ELR (cell line): ENCODE data around the gene WDR44.
"Not testable (repeated sequence)": the region's sequence is repeated elsewhere in the genome, so short reads cannot be mapped to it uniquely, and the experiment has no call there.

Experiments
- DNase-seq: peaks from one replicate; pipeline ENCODE4 v3.0.0-alpha.2; 2015; ENCODE audit warnings: low read depth

Gene WDR44

DNA sequence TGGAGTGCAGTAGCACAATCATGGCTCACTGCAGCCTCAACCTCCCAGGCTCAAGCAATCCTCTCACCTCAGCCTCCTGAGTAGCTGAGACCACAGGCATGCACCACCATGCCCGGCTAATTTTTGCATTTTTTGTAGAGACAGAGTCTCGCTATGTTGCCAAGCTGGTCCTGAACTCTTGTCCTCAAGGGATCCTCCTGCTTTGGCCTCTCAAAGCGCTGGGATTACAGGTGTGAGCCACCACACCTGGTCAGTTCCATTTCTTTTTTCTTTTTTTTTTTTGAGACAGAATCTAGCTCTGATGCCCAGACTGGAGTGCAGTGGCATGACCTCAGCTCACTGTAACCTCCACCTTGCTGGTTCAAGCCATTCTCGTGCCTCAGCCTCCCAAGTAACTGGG lies 136.5 kb downstream of the WDR44 start:
- DNase-seq: not testable (repeated sequence)

DNA sequence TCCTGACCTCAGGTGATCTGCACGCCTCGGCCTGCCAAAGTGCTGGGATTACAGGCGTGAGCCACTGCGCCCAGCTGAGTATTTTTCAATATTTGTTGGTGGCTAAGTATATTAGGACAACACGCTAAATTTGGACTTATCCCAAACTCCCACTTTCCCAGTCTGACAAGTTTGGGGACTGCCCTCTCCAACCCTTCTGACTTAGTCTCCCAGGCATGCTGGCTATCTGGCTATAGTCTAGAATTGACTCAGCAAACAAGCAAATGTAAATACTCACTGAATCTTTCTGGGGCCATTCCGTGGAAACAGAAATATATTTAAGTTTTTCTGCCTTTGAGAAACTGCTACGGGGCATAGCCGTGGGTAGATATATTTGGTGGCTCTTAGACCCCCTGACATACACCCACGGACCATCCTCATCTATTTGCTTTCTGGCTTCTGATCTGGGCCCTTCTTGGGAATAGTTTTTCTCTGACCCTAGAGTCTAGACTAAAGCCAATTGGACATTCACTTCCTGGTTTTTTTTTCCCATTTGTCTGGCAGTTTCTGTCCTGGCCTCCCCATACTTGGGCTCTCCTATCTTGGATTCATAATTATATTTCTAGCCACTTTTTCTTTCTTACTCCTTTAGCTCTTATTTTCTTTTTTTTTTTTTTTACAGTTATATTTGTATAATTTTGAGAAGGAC lies 138.5 kb downstream of the WDR44 start:
- DNase-seq: peak; percentile 1

DNA sequence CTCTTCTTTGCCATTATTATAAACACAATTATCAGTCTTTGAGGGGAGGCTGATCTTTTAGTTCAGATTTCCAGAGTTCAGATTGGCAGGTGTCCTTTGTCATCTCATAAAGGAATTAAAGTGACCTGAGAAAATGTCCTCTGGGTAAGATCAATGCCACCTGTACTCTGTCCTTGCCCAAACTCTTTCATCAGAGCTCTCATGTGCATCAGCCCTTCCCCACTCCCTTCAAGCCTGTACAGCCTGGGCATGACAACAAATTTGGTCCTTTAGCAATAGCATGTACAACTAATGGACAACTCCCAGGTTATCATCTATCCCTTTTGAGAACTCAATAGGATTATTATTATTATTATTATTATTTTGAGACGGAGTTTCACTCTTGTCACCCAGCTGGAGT lies 140.8 kb downstream of the WDR44 start:
- not testable (repeated sequence) for DNase-seq

DNA sequence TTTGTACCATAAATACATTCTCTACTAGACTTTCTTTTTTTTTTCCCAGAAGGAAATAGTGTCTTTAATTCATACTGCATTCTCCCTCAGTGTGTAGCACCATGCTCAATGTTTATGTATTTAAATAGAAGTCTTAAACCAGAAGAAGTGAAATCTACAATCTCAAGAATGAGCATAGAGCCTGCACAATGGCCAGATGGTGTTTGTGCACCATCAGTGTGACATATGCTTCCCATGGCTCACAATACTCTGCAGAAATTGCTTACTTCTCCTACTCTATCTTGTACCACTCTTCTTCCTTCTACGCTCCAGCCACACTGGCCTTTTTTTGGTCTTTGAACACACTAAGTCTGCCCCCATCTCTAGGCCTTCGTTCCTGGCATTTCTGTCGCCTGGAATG lies 147.1 kb downstream of the WDR44 start:
- no peak for DNase-seq

DNA sequence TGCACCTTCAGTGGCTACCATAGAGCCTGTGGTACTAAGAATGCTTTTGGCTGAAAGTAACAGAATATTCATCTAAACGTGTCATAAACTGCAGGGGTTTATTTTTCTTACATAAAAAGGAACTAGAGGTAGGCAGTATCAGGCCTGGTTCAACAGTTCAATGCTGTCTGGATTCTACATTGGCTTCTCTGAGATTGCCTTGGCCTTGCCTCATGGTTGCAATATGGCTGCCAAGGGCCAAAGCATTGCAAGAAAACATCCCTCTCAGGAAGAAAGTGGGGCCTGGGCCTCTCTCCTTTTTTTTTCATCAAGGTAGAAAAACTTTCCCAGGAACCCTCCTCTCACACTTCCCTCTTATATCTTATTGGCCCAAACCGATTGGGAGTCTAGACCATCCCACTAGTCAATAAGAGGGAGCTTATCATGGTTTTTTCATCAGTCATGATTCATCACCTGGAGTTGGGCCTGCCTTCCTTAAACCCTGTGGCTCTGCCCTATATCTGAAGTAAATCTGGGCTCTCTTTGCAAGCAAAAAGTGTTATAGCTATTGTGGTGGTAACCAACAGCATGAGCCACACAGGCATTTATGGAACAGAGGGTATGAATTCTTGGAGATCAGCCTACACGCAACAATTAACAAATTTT lies 147.9 kb downstream of the WDR44 start:
- peak; percentile 6 for DNase-seq

DNA sequence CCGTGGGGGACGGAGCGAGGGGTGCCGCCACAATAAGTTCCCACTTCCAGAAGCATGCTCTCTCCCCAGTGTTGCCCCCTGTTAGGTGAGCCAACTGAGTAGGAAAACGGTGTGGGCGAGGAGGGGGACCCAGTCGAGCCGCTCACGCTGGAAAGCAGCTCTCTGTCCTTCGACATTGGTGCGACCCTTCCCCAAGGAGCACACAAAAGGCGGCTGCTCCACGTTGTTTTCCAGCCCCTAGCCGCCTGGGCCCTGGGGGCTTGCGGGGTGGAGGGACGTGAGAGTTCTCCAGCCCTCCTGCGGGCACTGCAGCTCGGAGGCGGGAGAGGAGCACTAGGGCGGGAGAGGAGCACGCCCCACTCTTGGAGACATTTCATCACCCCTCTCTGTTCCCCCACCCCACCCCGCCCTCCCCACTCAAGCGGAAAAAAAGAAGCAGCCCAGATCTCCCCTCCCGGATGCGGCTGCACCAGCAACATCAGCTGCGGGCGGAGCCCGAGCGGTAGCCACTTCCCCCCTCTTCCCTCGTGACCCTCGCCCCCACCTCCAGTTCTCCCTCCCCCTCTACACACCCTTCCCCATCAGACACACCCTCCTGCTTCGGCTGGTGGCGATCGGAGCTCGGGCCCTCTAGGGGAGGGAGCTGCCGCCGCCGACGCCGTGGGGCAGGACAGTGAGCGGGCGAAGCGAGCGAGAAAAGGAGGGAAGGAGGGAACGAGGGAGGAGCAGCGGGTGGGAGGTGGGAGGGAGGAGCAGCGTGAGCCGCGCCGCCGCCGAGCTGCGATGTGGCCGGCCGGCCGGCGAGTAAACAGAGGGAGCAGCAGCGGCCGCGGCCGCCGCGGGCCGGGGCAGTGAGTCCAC lies 149.4 kb downstream of the WDR44 start, which contains the start of gene DOCK11:
TSS of gene DOCK11 (plus strand) at position 755 of the 861 bp plus-strand sequence. CDS start 157 bp downstream, outside the sequence.
- DNase-seq: peak; percentile 78

DNA sequence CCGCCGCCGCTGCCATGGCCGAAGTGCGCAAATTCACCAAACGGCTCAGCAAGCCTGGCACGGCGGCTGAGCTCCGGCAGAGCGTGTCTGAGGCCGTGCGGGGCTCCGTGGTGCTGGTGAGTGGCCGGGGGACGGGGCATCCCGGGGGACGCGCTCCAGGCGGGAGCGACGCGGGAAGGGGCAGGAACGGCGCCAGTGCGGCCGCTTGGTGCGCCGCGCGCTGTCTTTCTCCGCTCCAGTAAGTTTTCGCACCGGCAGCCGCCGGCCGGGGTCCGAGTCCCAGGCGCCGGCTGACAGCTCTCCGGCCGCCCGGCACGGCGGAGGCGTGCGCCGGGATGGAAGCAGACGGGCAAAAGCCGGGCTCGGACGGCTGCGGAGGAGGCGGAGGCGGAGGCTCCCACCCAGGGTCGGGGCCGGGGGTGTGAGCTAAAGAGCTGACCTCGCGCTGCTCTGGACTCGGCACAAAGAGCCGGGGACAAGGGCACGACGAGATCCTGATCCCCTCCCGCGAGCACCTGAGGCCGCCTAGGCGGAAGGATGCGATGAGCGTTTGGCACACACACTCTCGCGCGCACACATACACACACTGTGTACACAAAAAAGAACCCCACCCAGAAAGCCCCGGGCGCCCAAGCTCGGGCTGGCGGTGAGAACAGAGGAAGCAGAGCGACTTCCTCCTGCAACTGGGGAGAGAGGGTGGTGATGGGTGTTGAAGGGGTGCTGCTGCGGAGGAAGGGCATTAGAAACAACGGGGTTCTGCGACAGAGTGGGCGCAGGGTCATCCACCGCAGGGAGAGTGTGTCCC lies 150.3 kb downstream of the WDR44 start:
- peak; percentile 61 for DNase-seq

DNA sequence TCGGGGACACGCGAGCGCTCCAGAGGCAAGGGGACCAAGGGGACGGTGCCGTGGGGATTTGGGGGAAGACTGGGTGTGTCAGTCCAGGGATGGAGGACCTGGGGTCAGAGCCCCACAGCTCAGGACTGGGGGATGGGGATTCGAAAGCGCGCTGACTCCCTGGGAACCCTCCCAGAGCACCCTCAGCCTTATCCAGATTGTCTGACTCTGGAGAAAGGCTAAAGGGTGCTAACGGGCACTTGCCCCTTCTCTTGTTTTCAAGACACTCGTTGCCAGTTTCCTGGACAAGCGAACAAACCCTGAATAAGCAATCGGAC lies 150.8 kb downstream of the WDR44 start:
- DNase-seq: peak; percentile 32

DNA sequence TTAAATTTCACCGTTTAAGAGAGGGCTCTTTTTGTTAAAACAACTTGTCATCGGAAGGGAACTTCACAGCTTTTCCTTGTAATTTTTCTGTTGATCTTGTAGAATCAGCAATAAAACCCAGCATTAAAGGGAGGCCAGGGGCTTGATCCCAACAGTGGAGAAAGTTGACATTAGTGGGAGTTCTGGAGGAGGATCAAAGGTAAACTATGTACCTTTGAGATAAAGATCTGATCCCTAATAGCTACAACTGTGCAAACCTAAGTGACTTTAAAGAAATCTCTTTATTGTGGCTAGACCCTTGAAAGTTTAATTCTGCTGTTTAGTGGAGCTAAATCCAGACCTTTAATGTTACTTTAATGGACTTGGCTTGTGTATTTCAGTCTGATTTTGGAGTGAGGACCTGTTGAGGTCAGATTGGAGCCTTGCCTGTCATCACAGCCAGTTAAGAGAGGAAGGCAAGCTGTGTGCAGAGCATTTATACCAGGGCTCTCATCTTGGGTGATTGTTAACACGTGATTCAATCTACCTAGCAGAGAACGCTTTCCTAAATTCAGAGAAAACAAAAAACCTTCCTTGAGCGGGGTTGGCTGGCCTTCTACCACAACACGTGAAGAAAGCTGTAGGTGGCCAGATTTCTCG lies 151.4 kb downstream of the WDR44 start:
- DNase-seq: no peak

DNA sequence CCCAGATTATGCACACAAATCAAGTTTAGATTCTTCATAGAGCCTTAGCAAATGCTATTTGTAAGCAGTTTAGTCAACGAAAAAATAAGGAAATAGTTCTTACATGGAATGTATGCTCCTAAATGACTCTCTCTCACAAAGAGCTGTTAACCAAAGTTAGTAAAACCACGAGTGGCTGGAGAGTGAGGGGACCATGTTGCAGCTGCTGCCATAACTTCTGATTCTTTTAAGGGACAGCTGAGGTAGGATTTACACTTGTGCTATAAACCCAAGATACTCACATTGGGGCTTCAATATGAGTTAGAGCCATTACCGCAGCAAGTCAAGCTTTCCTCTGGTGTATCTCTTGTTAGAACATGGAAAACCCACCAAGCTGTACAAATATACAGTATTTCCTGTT lies 152.4 kb downstream of the WDR44 start:
- no peak for DNase-seq

DNA sequence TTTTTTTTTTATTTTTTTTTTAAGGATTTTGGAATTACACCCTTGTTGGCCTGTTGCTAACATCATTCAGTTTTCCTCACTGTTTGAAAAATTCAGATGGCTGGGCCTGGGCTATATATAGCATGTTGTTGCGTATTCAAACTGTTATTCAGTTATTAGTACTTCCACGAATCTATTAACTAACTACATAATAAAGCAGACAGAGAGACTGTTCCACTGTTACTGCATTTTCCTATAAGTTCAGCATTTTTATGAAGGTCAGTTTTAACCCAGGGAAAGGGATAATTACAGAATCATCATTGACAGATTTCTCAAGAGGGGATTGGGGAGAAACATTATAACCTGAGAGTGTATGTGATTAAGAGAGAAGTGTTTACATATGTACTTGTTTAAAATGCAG lies 152.8 kb downstream of the WDR44 start:
- no peak for DNase-seq

DNA sequence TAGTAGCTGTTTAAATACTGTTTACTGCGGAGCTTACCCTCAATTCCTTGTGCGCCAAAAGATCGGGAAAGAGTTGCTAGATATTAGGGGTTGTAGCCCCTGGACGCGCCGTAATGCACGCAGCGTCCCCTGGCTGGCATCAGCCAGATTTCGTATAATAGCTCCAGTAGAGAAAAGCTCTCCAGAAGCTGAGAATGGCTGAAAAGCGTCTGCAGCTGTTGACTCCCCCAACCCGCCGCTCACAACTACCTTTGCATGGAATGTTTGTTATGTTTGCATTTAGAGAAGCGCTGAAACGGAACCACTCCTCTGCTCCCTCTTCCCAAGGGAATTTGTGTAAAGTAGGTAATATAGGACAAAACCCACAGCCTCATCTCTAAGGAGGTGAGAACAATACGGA lies 153.4 kb downstream of the WDR44 start:
- DNase-seq: no peak
